HL-60 (cell line): ENCODE measurements around the gene PGS1.

Source experiments
- CTCF ChIP-seq: IDR thresholded peaks from one replicate; pipeline ENCODE4 v1.5.1; 2011; ENCODE audit warnings: low read length, control low read depth, inconsistent platforms; ENCODE audit not compliant: insufficient read depth
- GABPA ChIP-seq: IDR thresholded peaks from 2 replicates; pipeline ENCODE4 v1.6.1; 2012; ENCODE audit warnings: low read depth
- POLR2AphosphoS5 ChIP-seq: IDR thresholded peaks from 2 replicates; pipeline ENCODE4 v1.6.1; 2012; ENCODE audit warnings: low read depth
- REST ChIP-seq: IDR thresholded peaks from 2 replicates; pipeline ENCODE4 v1.6.1; 2012; ENCODE audit warnings: low read depth; ENCODE audit not compliant: insufficient replicate concordance
- SPI1 ChIP-seq: IDR thresholded peaks from 2 replicates; pipeline ENCODE4 v1.6.1; 2012; ENCODE audit warnings: low read depth, mild to moderate bottlenecking, borderline replicate concordance

- TF ChIP-seq POLR2AphosphoS5, result no peak
- no peak for TF ChIP-seq GABPA
- no peak for TF ChIP-seq CTCF
- TF ChIP-seq REST, result no peak
- no peak for TF ChIP-seq SPI1
Observed at GRCh38 chr17:78369791-78370381, 8.6 kb upstream of the PGS1 start.
